Pancreas (tissue), 10 donors: Measurements from ENCODE around the gene KCNC2. TPM values are rescaled to one million over a fixed set of nuclear protein-coding genes. Genes with fewer than 3 reads are reported as not detected.

Experiments
- ATAC-seq, 4 donors: fragments of 200-7000 bp; cut with Tn5 transposase; one replicate each; pipeline versions ENCODE4 v1.8.0 to v1.9.1; 2020; ENCODE audit warnings: mild to moderate bottlenecking in 4 of 4, moderate library complexity in 4 of 4
- DNase-seq, 6 donors: peaks; one replicate each; pipeline ENCODE4 v3.0.0-alpha.2; 2020
- FAIRE-seq: peaks from 2 replicates; lab custom pipeline; 2012; peaks lifted over from hg19 to GRCh38; lab: Jason Lieb, UNC
- H3K27ac ChIP-seq, 4 donors: fragments of 200-600 bp; sonication (generic); 1 replicate in 3 of 4; 2 replicates in 1 of 4; pipeline versions ENCODE4 v1.5.0 to v1.8.0; 2020
- H3K27me3 ChIP-seq, 4 donors: fragments of 200-600 bp; one replicate each; pipeline ENCODE4 v1.8.0; 2021
- H3K36me3 ChIP-seq, 3 donors: fragments of 200-600 bp; sonication (generic) in 1 of 3; one replicate each; pipeline versions ENCODE4 v1.5.0 to v1.8.0; 2020 to 2021
- H3K4me1 ChIP-seq, 3 donors: fragments of 200-600 bp; one replicate each; pipeline ENCODE4 v1.8.0; 2021
- H3K4me3 ChIP-seq, 4 donors: fragments of 200-600 bp; sonication (generic) in 2 of 4; one replicate each; pipeline versions ENCODE4 v1.5.0 to v1.8.0; 2020 to 2021
- H3K9me3 ChIP-seq, 4 donors: fragments of 200-600 bp; one replicate each; pipeline ENCODE4 v1.8.0; 2021
- WGBS, 2 donors: extraction: QIAGEN DNeasy Blood & Tissue Kit; methylation state at CpG; one replicate each; pipeline ENCODE4 v1.1.7; 2013; 5-methylcytosine and 5-hydroxymethylcytosine counted together
- intact Hi-C, 3 donors: fragments of 100-400 bp; cut with DNase I; formaldehyde crosslinking; loops; one replicate each; pipeline versions ENCODE4 v1.11.1 to v1.14.2; 2022
- polyA plus RNA-seq, 2 donors: library from polyadenylated mRNA; stranded (reverse); fragments of 200-250 nt; gene quantifications; one replicate each; pipeline ENCODE4 v1.2.3, GENCODE V29; 2013
- total RNA-seq, 6 donors: library from RNA; stranded (reverse); fragmentation: NEBNext Ultra II Directional in 4 of 6; extraction: Animal tissue kit (Norgen Biotek cat#: 25700) in 4 of 6; gene quantifications; one replicate each; pipeline versions ENCODE4 v1.2.1 to v1.2.4, GENCODE V29; 2021 to 2023
- TF ChIP-seq, protein P1 (sequence below), 4 donors: fragments of 200-600 bp; sonication (generic) in 3 of 4; IDR thresholded peaks; one replicate each; pipeline versions ENCODE4 v1.5.0 to v1.8.0; 2021; ENCODE audit warnings: antibody characterized with exemption in 4 of 4
- donor health status: healthy with polysubstance abuse.
- donor health status: DM: no; HTN: no; CAD: no; lungs with moderate emphysema.
- donor health status: DM: no; HTN: no; CAD: no.
- donor health status: control.
- donor health status: control.
- donor health status: Bipolar disorder and iron deficiency.
- donor health status: DM: yes; HTN: yes; CAD: no.
- donor health status: DM: no; HTN: no; CAD: no.
- donor health status: DM: no; HTN: no; CAD: no.
- donor health status: DM: yes; HTN: yes; CAD: no.

The KCNC2 gene
- total and polyA plus RNA-seq, 8 donors, result 0.06 to 0.19 (median 0.09) TPM; not detected in 3

GRCh38 chr12:75130811-75131210, 78.8 kb downstream of the KCNC2 start:
- Histone ChIP-seq H3K27ac (no peak overlapping the region), H3K4me3 (no peak overlapping the region), H3K27me3 (no peaks in the 10 kb centered on the region), H3K9me3 (no peaks in the 10 kb centered on the region), H3K4me1 (no peaks in the 10 kb centered on the region), H3K36me3 (no peaks in the 10 kb centered on the region)
- ATAC-seq (no peak), DNase-seq (no peak), FAIRE-seq (no peak)
- TF ChIP-seq, protein P1, sequence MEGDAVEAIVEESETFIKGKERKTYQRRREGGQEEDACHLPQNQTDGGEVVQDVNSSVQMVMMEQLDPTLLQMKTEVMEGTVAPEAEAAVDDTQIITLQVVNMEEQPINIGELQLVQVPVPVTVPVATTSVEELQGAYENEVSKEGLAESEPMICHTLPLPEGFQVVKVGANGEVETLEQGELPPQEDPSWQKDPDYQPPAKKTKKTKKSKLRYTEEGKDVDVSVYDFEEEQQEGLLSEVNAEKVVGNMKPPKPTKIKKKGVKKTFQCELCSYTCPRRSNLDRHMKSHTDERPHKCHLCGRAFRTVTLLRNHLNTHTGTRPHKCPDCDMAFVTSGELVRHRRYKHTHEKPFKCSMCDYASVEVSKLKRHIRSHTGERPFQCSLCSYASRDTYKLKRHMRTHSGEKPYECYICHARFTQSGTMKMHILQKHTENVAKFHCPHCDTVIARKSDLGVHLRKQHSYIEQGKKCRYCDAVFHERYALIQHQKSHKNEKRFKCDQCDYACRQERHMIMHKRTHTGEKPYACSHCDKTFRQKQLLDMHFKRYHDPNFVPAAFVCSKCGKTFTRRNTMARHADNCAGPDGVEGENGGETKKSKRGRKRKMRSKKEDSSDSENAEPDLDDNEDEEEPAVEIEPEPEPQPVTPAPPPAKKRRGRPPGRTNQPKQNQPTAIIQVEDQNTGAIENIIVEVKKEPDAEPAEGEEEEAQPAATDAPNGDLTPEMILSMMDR (IDR thresholded peaks at IDR 0.05), result no peak
- WGBS, 2 donors, result 63 to 81% methylated on average over 3 of the region's 3 CpGs
- intact Hi-C loops, result no loop called here

DNA sequence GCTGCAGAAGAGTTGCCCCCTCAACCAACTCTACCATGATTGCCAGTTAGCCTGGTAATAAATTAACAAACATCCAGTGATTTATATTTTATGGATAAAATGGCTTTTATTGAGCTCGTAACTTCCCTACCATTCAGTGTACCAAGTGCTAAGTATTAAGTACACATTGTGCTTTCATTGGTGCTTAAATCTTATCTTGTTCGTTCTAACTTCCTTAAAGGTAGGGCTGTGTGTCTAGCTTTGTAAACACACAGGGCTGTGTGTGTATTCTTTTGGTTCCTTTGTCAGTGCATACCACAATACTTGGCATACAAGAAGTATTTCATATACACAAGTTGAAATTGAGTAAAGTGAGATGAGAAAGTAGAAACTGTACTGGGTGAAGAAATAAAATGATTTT, 80.4 kb downstream of the KCNC2 start:
- H3K27me3 ChIP-seq, result no peaks in the 10 kb centered on the region
- 24 to 28% methylated on average over 2 of the region's 2 CpGs for WGBS, 2 donors
- intact Hi-C loops, result no loop called here
- H3K36me3 ChIP-seq, result no peaks in the 10 kb centered on the region
- no peak overlapping the region for H3K4me3 ChIP-seq
- DNase-seq (peak in 1 of 6 donors; percentile 9), ATAC-seq (no peak), FAIRE-seq (no peak)
- no peak overlapping the region for H3K27ac ChIP-seq
- H3K9me3 ChIP-seq, result no peaks in the 10 kb centered on the region
- H3K4me1 ChIP-seq, result no peaks in the 10 kb centered on the region
- TF ChIP-seq, protein P1 (IDR thresholded peaks at IDR 0.05), result no peak

- Histone ChIP-seq H3K4me3 (no peak overlapping the region), H3K9me3 (no peaks in the 10 kb centered on the region), H3K27me3 (no peaks in the 10 kb centered on the region), H3K27ac (no peak overlapping the region), H3K4me1 (no peaks in the 10 kb centered on the region), H3K36me3 (no peaks in the 10 kb centered on the region)
- DNase-seq (no peak), FAIRE-seq (no peak), ATAC-seq (no peak)
- intact Hi-C loops, result no loop called here
- WGBS, 2 donors, result 61 to 69% methylated on average over 2 of the region's 2 CpGs
- TF ChIP-seq, protein P1 (IDR thresholded peaks at IDR 0.05), result no peak
These were observed 88.5 kb downstream of the KCNC2 start for GRCh38 chr12:75121036-75121705.

GRCh38 chr12:75120311-75120711, 89.3 kb downstream of the KCNC2 start:
- 34 to 66% methylated on average over 1 of the region's 1 CpG for WGBS, 2 donors
- DNase-seq (no peak), FAIRE-seq (no peak), ATAC-seq (no peak)
- Histone ChIP-seq H3K4me3 (no peak overlapping the region), H3K9me3 (no peaks in the 10 kb centered on the region), H3K27ac (no peak overlapping the region), H3K27me3 (no peaks in the 10 kb centered on the region), H3K4me1 (no peaks in the 10 kb centered on the region), H3K36me3 (no peaks in the 10 kb centered on the region)
- intact Hi-C loops, result no loop called here
- TF ChIP-seq, protein P1 (IDR thresholded peaks at IDR 0.05), result no peak

- intact Hi-C loops, result no loop called here
- no peak for FAIRE-seq
- no peak for ATAC-seq
- H3K4me1 ChIP-seq, result no peaks in the 10 kb centered on the region
- no peak overlapping the region for H3K27ac ChIP-seq
- H3K27me3 ChIP-seq, result no peaks in the 10 kb centered on the region
- H3K36me3 ChIP-seq, result no peaks in the 10 kb centered on the region
- TF ChIP-seq, protein P1 (IDR thresholded peaks at IDR 0.05), result no peak
- H3K4me3 ChIP-seq, result no peak overlapping the region
- WGBS, 2 donors, result 60 to 61% methylated on average over 5 of the region's 5 CpGs
- H3K9me3 ChIP-seq, result no peaks in the 10 kb centered on the region
- DNase-seq, result no peak
These were observed 92.9 kb downstream of the KCNC2 start for GRCh38 chr12:75116646-75117198.
